SK-N-MC (cell line): ENCODE data around the gene DSTN.

Experiments
- EZH2 ChIP-seq: fragments of 200-600 bp; sonication (generic); IDR thresholded peaks from one replicate; pipeline ENCODE4 v1.6.1; 2017; ENCODE audit warnings: antibody characterized with exemption
- FOXP2 ChIP-seq: optimal IDR thresholded peaks from 2 replicates; pipeline ENCODE3; 2011; ENCODE audit warnings: mild to moderate bottlenecking, moderate library complexity; ENCODE audit not compliant: insufficient read depth; ENCODE audit errors: extremely low read length, control extremely low read depth
- POLR2AphosphoS5 ChIP-seq: IDR thresholded peaks from 2 replicates; pipeline ENCODE4 v1.6.1; 2012; ENCODE audit warnings: mild to moderate bottlenecking, low read depth, low read length, borderline replicate concordance

- no peak for TF ChIP-seq EZH2
- no peak for TF ChIP-seq POLR2AphosphoS5
- TF ChIP-seq FOXP2, result no peak
These were observed 43.7 kb downstream of the DSTN start for GRCh38 chr20:17613328-17614175.
